ENCODE data around the gene TTLL12. TPM values are rescaled to one million over a fixed set of nuclear protein-coding genes. Genes with fewer than 3 reads are reported as not detected.

The TTLL12 gene
- total and polyA plus RNA-seq, 2 experiments from 2014 or later = 45.9 to 62.7 TPM

DNA sequence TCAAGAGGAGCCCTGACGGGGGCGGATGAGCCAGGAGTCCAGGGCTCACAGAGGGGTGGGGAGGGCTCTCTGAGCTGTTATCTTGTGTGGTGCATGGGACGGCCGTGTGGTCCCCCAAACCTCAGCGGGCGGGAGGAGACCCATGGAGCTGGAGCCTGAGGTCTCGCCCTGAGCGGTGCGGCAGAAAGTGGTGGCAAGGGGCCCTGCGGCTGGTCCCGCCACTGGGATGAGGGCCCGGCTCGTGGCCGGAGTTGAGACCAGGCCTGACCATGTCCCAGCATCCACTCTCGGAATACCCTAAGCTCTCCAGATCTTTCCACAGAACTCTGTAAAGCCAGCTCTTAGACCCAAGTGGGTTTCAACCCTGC, 22.6 kb upstream of the TTLL12 start:
- Histone ChIP-seq H3K27me3 (no peaks in the 10 kb centered on the region), H3K4me3 (no peak overlapping the region), H3K4me1 (ENCODE audit: low read depth) (peaks cover 24% of the 10 kb centered on the region), H3K27ac (no peak overlapping the region), H3K9me3 (ENCODE audit: low read depth) (no peaks in the 10 kb centered on the region), H3K36me3 (no peaks in the 10 kb centered on the region)
- no peak for DNase-seq (ENCODE audit: low read depth in 1 of 2, low spot score in 1 of 2)
- TF ChIP-seq CTCF (IDR thresholded peaks at IDR 0.05; ENCODE audit: low read depth, low read length) = no peak

DNA sequence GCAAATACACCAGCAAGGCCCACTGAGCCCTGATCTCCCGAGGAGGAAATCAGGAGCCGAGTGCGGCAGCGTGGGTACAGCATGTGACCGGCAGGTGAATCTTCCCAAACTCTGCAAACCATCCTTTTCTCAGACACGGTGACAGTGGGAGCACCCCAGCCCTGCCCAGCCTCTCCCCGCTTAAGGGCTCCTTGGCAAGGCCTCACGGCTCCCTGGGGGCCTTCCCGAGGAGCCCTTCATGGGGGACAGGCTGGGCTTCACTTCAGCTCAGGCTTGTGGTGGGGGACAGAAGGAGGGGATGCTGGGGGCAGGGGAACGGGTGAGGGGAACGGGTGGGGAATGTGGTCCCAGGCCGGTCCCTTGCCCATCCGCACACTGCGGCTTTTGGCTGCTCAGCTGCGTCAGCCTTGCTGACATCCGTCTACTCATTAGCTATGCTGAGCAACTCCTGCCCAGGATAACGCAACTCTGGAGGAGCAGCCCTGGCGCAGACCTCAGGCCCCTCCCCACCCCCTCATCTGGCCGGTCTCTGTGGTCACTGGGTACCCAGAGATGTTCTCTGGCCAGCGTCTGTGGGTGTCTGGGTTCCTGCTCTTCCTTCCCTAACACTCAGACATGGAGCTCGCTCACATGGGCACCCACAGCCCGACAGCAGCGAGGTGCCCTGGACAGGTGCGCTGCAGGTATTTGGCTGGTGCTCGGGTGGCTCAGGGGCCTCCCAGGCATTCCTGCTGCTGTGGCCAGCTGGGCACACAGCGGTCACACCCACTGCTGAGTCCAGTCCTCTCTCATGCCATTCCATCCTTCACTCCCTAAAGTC, 22.0 kb upstream of the TTLL12 start:
- peaks cover 18% of the 10 kb centered on the region for H3K4me1 ChIP-seq (ENCODE audit: low read depth)
- H3K36me3 ChIP-seq = no peaks in the 10 kb centered on the region
- no peak overlapping the region for H3K4me3 ChIP-seq
- no peaks in the 10 kb centered on the region for H3K9me3 ChIP-seq (ENCODE audit: low read depth)
- no peaks in the 10 kb centered on the region for H3K27me3 ChIP-seq
- no peak for DNase-seq (ENCODE audit: low read depth in 1 of 2, low spot score in 1 of 2)
- H3K27ac ChIP-seq = no peak overlapping the region
- TF ChIP-seq CTCF (IDR thresholded peaks at IDR 0.05; ENCODE audit: low read depth, low read length) = no peak

- TF ChIP-seq CTCF (IDR thresholded peaks at IDR 0.05; ENCODE audit: low read depth, low read length) = no peak
- no peak for DNase-seq (ENCODE audit: low read depth in 1 of 2, low spot score in 1 of 2)
- no peak overlapping the region for H3K27ac ChIP-seq
- no peak overlapping the region for H3K4me3 ChIP-seq
- peaks cover 16% of the 10 kb centered on the region for H3K4me1 ChIP-seq (ENCODE audit: low read depth)
- no peaks in the 10 kb centered on the region for H3K36me3 ChIP-seq
- no peaks in the 10 kb centered on the region for H3K9me3 ChIP-seq (ENCODE audit: low read depth)
- no peaks in the 10 kb centered on the region for H3K27me3 ChIP-seq
Observed at GRCh38 chr22:43207849-43208702, 21.1 kb upstream of the TTLL12 start.

DNA sequence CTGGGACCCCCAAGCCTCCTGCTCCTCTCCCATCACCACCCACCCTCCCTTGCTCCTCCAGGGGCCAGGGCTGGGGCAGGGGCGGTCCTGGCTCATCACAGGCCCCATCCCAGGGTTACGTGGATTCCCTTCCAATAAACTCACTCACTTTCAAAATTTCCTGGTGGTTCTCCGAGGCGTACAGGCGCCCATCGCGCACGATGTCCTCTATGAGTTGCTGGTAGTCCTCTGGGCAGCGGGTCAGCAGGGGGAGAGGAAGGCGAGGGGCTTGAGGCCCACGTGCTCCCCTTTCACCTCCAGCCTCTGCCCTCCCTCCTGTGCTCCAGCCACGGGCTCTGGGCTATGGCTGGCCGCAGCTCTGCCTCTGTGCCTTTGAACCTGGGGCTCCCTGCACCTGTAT, 20.5 kb upstream of the TTLL12 start:
- no peak for TF ChIP-seq CTCF (IDR thresholded peaks at IDR 0.05; ENCODE audit: low read depth, low read length)
- Histone ChIP-seq H3K36me3 (no peaks in the 10 kb centered on the region), H3K9me3 (ENCODE audit: low read depth) (no peaks in the 10 kb centered on the region), H3K4me1 (ENCODE audit: low read depth) (peaks cover 10% of the 10 kb centered on the region), H3K4me3 (no peak overlapping the region), H3K27ac (no peak overlapping the region), H3K27me3 (no peaks in the 10 kb centered on the region)
- DNase-seq (ENCODE audit: low read depth in 1 of 2, low spot score in 1 of 2) = no peak

DNA sequence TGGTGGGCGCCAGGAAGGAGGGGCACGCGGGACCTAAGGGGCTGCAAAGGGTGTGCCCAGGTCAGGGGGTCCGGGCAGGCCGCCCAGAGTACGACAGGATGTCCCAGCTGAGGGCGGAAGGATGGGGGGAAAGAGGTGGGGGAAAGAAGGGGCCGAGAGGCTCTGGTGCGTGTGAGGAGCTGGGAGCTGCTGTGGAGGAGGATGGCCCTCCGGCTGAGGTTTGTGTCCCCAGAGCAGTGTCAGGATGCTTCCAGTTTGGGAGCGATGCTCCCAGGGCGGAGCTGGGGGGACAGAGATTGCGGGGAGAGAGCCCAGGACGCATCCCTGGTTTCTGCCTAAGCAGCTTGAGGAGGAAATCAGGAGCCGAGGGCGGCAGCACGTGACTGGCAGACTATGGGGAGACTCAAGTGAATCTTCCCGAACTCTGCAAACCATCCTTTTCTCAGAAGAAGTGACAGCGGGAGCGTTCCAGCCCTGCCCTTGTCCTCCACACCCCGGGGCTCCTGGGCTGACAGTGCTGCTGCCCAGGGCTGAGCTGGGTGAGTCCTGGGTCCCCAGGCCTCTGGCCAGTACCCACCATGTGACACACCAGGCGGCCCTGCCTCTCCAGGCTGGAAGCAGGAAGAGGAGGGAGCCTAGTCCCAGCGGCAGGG, 19.7 kb upstream of the TTLL12 start:
- DNase-seq (ENCODE audit: low read depth in 1 of 2, low spot score in 1 of 2) = no peak
- H3K4me1 ChIP-seq (ENCODE audit: low read depth) = peaks cover 6% of the 10 kb centered on the region
- no peak overlapping the region for H3K4me3 ChIP-seq
- H3K27me3 ChIP-seq = no peaks in the 10 kb centered on the region
- H3K9me3 ChIP-seq (ENCODE audit: low read depth) = no peaks in the 10 kb centered on the region
- no peak for TF ChIP-seq CTCF (IDR thresholded peaks at IDR 0.05; ENCODE audit: low read depth, low read length)
- H3K36me3 ChIP-seq = no peaks in the 10 kb centered on the region
- H3K27ac ChIP-seq = no peak overlapping the region
